GM12891 (cell line): ENCODE measurements around the gene GSTT4. TPM values are rescaled to one million over a fixed set of nuclear protein-coding genes. Genes with fewer than 3 reads are reported as not detected.
A peak's percentile ranks its signal among the peaks of the same experiment; 100 is the strongest.
"Not testable (repeated sequence)": the region's sequence is repeated elsewhere in the genome, so short reads cannot be mapped to it uniquely, and the experiment has no call there.

Experiments used
- DNase-seq: peaks from one replicate; pipeline ENCODE4 v3.0.0; 2011; ENCODE audit warnings: low spot score; ENCODE audit not compliant: insufficient read length
- FAIRE-seq: peaks from 2 replicates; lab custom pipeline; 2011; peaks lifted over from hg19 to GRCh38; lab: Jason Lieb, UNC
- PAX5 ChIP-seq: IDR thresholded peaks from 2 replicates; pipeline ENCODE4 v1.6.1; 2011; ENCODE audit warnings: low read length, moderate library complexity, mild to moderate bottlenecking; ENCODE audit not compliant: insufficient read depth, severe bottlenecking
- POLR2A ChIP-seq: IDR thresholded peaks from 2 replicates; pipeline ENCODE4 v1.6.1; 2011; ENCODE audit warnings: low read depth, low read length, control low read depth
- POLR2AphosphoS5 ChIP-seq: IDR thresholded peaks from 2 replicates; pipeline ENCODE4 v1.6.1; 2011; ENCODE audit warnings: low read depth, low read length, control low read depth
- POU2F2 ChIP-seq: IDR thresholded peaks from 2 replicates; pipeline ENCODE4 v1.6.1; 2011; ENCODE audit warnings: low read depth, mild to moderate bottlenecking, control low read depth, low read length, moderate library complexity
- SPI1 ChIP-seq: IDR thresholded peaks from 2 replicates; pipeline ENCODE4 v1.6.1; 2011; ENCODE audit warnings: low read depth, low read length, control low read depth
- TAF1 ChIP-seq: IDR thresholded peaks from 2 replicates; pipeline ENCODE4 v1.6.1; 2011; ENCODE audit warnings: low read depth, low read length, control low read depth
- polyA plus RNA-seq: library from polyadenylated mRNA; unstranded; fragments of >200 nt; gene quantifications from one replicate; pipeline ENCODE4 v1.2.1, GENCODE V29; 2012; ENCODE audit warnings: low read depth, missing spikeins, inconsistent platforms; ENCODE audit not compliant: missing spikeins

The GSTT4 gene
- polyA plus RNA-seq, result not detected

DNA sequence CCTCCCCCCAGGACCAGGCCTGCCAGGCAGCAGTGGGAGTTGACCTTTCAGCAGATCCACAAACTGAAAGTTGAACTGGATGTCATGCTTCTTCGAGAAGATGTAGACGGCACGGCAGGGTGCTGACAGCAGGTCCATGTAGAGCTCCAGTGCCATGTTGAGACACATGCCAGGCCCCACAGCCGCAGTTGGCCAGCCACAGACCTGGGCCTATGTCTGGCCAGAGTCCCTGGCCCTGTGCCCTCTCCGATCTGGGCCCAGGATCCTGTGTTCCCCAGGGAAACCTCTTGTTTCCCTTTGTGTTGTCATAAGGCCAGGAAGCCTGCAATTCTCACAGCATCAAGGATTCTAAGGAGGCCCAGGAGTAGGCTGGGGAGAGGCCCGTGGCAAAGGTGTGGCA is at the start of gene GSTT4:
TSS of gene GSTT4 (minus strand) at position 253 of the 400 bp plus-strand sequence. CDS start at position 156, 97 bp downstream.
- FAIRE-seq (no peak), DNase-seq (no peak)
- no peak for TF ChIP-seq TAF1
- no peak for TF ChIP-seq POLR2A
- no peak for TF ChIP-seq SPI1
- TF ChIP-seq POLR2AphosphoS5, result no peak
- TF ChIP-seq POU2F2, result no peak
- TF ChIP-seq PAX5, result no peak

DNA sequence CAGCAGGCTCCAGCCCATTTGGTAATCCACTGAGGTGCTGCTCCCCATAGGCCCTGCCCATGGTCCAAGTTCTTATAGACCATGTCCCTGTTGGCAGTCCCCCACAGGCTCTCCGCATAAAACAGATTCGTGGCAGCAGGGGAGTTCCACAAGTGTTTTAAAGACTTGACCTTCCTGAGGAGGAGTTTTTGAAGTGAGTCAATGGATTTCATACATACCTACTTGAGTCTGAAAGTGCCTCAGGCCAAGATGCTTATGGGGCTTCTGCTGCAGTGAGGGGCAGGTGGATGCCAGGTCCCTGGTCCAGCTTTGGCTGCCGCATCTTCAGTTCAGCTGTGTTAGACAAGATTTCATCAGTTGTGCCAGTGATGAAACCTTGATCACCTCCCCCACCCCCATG is 49.1 kb upstream of the GSTT4 start:
- FAIRE-seq (no peak), DNase-seq (no peak)
- no peak for TF ChIP-seq POU2F2
- TF ChIP-seq POLR2AphosphoS5, result no peak
- no peak for TF ChIP-seq SPI1
- TF ChIP-seq PAX5, result no peak
- no peak for TF ChIP-seq POLR2A
- TF ChIP-seq TAF1, result no peak

DNA sequence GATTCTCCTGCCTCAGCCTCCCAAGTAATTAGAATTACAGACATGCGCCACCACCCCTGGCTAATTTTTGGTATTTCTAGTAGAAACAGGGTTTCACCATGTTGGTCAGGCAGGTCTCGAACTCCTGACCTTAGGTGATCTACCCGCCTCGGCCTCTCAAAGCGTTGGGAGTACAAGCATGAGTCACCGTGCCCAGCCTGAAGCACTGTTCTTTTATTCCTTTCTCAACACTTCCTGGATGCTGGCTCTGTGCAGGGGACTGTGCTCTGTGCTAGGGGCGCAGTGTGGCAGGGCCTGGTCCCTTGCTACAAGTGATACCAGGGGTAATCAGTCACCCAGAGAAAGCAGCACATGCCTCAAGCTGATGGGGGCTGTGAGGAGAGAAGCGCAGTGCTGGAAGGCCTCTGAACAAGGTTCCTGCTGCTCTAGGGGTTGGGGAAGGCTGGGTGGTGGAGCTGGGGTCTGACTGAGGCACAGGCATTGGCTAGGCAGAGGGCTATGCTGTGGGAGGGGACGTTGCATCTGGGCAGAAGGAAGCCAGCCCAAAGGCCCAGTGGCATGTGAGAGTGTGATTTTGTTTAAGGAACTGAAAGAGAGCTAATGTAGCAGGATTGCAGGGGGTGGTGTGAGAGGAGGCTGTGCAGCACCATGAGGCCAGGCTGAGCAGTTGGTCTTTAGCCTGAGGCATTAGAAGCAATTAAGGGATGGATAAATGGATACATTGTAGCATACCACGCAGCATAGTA is 48.4 kb upstream of the GSTT4 start:
- DNase-seq (peak; percentile 52), FAIRE-seq (no peak)
- TF ChIP-seq POLR2AphosphoS5 (no peak), SPI1 (peak; percentile 93)

DNA sequence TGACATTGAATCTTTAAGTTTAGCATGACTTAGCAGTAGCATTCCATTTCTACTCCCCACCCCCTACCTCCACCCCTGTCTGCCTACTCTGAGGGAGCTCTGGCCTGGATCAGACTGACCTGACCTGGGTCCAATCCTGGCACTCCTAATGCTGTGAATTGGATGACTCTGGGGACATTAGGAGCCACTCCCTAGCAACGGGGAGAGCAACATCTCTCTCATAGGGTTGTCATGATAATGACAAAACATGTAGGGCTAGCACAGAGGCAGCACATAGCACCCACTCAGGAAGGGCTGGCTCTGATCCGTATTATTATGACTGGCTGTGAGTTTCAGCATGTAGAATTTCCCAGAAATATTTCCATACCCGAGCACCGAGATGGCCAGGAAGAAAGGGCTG is 46.3 kb upstream of the GSTT4 start:
- no peak for DNase-seq
- TF ChIP-seq POLR2A, result no peak
- TF ChIP-seq POU2F2, result no peak
- TF ChIP-seq TAF1, result no peak
- no peak for TF ChIP-seq SPI1
- no peak for TF ChIP-seq POLR2AphosphoS5
- TF ChIP-seq PAX5, result no peak
- no peak for FAIRE-seq

DNA sequence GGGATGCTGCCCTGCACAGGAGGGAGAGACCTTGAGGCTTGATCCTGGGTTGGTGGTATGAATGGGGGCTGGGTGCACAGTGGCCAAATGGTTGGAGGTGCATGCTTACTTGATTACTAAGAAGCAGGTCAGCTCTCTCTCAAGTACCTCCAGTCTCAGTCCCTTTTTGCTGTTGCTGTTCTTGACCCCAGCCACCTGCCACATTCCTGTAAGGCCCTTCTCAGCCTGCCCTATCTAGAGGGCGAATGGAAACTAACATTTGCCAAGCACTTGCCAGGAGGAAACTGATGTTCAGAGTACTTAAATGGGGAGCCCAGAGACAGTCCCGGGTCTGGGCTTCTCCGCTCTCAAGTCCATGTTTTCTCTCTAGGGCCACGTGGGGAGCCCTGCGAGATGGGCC is 45.8 kb upstream of the GSTT4 start:
- TF ChIP-seq SPI1 (no peak), POLR2A (no peak), PAX5 (no peak), POU2F2 (no peak), TAF1 (no peak), POLR2AphosphoS5 (no peak)
- FAIRE-seq, result no peak
- no peak for DNase-seq

DNA sequence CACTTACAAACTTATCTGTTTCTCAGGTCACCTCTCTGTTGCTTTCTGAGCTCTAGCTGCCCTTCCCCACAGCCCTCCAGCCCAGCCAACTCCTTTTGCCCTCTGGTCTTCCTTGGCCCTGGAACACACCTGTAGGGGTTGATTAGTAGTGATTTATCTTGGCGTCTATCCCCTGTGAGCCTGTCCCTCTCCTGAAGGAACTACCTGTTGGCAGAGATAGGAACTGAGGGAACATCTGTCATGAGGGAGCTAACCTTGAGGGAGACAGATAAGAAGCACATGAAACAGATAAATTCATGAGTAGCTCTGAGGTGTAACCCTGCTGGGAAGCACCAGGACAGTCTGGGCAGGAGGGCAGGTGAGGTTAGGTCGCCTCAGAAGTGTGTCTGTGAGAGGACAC is 44.7 kb upstream of the GSTT4 start:
- TF ChIP-seq PAX5, result no peak
- TF ChIP-seq POLR2A, result no peak
- DNase-seq (no peak), FAIRE-seq (no peak)

DNA sequence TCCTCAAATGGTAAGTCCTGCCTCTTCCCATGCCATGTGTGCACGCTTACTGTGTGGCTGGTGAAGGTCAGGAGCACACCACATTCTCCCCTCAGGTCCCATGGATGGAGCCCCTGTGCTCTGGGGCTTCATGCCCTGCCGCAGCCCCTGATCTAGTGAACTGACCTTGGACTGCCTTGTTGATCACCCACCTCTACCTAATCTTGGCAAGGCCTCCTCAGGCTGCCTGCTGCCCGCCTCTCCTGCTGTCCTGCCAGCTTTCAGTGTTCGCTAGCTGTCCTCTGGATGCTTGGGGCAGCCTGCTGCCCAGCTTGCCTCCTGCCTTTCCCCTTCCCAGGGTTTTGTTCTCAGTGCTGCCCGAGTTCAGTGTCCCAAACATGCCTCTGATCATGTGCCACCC is 44.0 kb upstream of the GSTT4 start:
- no peak for TF ChIP-seq PAX5
- TF ChIP-seq POU2F2, result no peak
- no peak for TF ChIP-seq POLR2AphosphoS5
- no peak for TF ChIP-seq SPI1
- no peak for TF ChIP-seq POLR2A
- no peak for TF ChIP-seq TAF1
- FAIRE-seq (no peak), DNase-seq (no peak)

DNA sequence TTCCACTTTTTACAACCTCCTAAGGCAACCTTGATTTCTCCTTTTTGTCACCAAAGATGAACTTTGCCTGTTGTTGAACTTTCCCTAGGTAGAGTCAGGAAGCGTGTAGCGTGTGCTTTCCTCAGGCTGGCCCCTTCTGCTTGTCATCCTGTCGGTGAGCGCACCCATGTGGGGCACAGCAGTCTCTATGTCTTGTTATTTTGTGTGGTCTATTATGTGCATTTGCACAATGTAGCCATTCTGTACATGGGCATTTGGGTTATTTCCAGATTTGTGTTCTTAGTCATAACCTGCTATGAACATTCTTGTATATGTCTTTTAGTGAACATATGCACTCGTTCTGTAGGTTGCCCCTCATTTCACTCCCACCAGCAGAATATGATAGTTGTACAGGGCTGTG is 40.8 kb upstream of the GSTT4 start:
- no peak for DNase-seq
- TF ChIP-seq TAF1 (no peak), POLR2AphosphoS5 (no peak), POU2F2 (no peak), PAX5 (no peak), POLR2A (no peak), SPI1 (no peak)
- FAIRE-seq, result no peak

DNA sequence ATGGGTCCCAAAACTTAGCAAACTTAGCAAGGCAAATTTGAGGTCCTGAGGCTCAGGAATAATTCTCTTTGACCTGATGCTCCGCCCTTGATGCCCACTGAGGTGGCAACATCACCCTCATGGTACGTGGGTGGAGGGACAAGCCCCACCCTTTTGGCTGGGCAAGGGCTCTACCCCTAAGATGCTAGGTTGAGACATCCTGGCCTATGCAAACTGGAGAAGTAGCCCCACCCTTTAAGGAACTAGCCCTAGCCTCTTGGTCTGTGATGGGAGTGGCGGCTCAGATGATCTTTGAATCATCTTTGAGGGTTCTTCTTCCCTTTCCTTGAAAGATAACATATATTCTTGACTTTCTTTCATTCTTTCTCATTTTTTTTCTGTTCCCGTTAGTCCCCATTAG is 38.7 kb upstream of the GSTT4 start:
- FAIRE-seq, result no peak
- TF ChIP-seq POLR2A (no peak), PAX5 (no peak), POU2F2 (no peak), POLR2AphosphoS5 (no peak), SPI1 (no peak), TAF1 (no peak)
- no peak for DNase-seq

DNA sequence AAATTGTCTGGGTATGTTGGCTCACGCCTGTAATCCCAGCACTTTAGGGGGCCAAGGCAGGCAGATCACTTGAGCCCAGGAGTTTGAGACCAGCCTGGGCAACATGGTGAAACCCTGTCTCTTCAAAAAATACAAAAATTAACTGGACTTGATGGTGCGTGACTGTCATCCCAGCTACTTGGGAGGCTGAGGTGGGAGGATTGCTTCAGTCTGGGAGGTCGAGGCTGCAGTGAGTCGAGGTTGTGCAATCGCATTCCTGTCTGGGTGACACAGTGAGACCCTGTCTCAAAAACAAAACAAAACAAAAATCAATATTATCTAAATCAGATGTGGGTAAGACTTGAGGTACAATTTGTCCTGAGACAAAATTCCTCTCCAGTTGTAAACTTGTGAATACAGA is 38.2 kb upstream of the GSTT4 start:
- FAIRE-seq, result not testable (repeated sequence)

More for the DNA sequence above, 38.2 kb upstream of the GSTT4 start:
- DNase-seq, result not testable (repeated sequence)
